ENCODE results near the gene MTCL1.

MTCL1 gene

DNA sequence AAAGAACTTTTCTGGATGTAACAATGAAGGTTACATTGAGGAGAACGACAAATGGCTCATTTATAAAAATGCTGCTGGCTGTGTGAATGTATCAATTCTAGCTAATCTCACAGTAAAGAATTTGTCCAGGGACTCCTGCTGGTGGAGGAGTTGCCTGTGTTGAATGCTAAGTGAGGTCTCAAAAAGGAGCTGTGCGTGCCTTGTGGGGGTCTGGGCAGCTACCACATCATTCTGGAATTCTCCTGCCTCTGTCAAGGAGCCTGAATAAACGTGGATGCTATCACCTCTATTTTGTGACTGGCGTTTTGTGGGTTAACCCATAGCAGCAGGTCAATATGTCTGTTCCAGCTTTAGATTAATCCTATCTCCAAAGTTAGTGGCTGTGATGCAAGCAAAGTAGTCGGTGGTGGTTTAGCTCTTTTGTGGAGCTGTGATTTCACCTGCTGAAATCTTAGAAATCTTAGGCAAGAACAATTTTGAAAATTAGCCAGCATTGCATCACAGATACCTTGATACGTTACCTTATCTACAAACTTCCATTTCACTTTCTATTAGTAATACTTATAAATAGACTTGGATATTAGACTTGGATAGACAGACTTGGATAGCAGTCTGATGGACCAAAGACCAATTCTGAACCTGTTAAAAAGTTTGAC lies 96.8 kb downstream of the MTCL1 start:
- no peaks in the 10 kb centered on the region for H3K9me3 ChIP-seq (ENCODE audit: control insufficient read depth in 2 of 2, low read length in 2 of 2)
- H3K27me3 ChIP-seq (ENCODE audit: control insufficient read depth in 1 of 2, insufficient read depth in 2 of 2, low read length in 2 of 2): no peaks in the 10 kb centered on the region
- peak overlapping the region in 1 of 2 donors; percentile 47 for H3K9ac ChIP-seq (ENCODE audit: low read length in 2 of 2)
- H3K4me3 ChIP-seq (ENCODE audit: low read length in 2 of 2): no peak overlapping the region
- H3K36me3 ChIP-seq (ENCODE audit: control insufficient read depth in 2 of 2, insufficient read depth in 2 of 2, low read length in 2 of 2): peaks cover 5 to 16% of the 10 kb centered on the region in 2 donors
- peaks cover 48% of the 10 kb centered on the region for H3K4me1 ChIP-seq (ENCODE audit: control insufficient read depth, insufficient read depth, low read length)
- H3K27ac ChIP-seq (ENCODE audit: low read length): peak overlapping the region; percentile 93

DNA sequence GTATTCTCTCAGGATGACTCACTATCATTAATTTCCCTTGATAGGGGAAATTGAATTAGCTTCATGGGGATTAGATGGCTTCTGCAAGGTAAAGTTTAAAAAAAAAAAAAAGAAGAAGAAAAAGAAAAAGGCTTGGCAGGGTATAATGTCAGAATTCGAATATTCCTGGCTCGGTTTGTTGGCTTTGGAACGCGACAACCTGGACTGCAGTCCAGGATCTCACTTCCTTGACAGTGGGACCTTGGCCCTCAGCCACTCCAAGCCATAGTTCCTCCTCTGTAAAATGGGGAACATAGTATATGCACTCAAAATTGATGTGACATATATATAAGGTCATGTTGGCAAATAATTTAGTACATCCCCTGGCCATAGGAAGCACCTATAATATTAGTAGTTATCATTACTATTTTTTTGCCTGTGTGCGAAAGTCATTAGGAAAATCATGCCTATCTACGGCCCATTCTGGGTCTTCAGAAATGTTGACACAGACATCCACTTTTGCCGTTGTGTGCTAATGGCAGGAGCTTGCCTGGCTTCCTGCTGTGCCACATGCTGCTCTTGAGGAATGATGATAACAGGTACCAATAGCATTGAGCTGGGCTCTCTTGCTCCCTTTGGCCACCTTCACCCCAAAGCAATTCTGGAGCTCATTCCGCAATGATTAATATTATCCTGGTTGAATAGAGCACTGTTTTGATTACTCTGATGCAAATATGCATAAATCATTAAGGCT lies 97.9 kb downstream of the MTCL1 start:
- Histone ChIP-seq H3K4me3 (ENCODE audit: low read length in 2 of 2) (no peak overlapping the region), H3K4me1 (ENCODE audit: control insufficient read depth, insufficient read depth, low read length) (peaks cover 42% of the 10 kb centered on the region), H3K36me3 (ENCODE audit: control insufficient read depth in 2 of 2, insufficient read depth in 2 of 2, low read length in 2 of 2) (peaks cover 11% of the 10 kb centered on the region in 2 donors), H3K27ac (ENCODE audit: low read length) (no peak overlapping the region), H3K27me3 (ENCODE audit: control insufficient read depth in 1 of 2, insufficient read depth in 2 of 2, low read length in 2 of 2) (no peaks in the 10 kb centered on the region), H3K9ac (ENCODE audit: low read length in 2 of 2) (no peak overlapping the region), H3K9me3 (ENCODE audit: control insufficient read depth in 2 of 2, low read length in 2 of 2) (no peaks in the 10 kb centered on the region)

GRCh38 chr18:8803957-8804356 lies 98.6 kb downstream of the MTCL1 start:
- no peak overlapping the region for H3K4me3 ChIP-seq (ENCODE audit: low read length in 2 of 2)
- peaks cover 10 to 11% of the 10 kb centered on the region in 2 donors for H3K36me3 ChIP-seq (ENCODE audit: control insufficient read depth in 2 of 2, insufficient read depth in 2 of 2, low read length in 2 of 2)
- H3K27me3 ChIP-seq (ENCODE audit: control insufficient read depth in 1 of 2, insufficient read depth in 2 of 2, low read length in 2 of 2): no peaks in the 10 kb centered on the region
- H3K9me3 ChIP-seq (ENCODE audit: control insufficient read depth in 2 of 2, low read length in 2 of 2): no peaks in the 10 kb centered on the region
- H3K27ac ChIP-seq (ENCODE audit: low read length): no peak overlapping the region
- peaks cover 35% of the 10 kb centered on the region for H3K4me1 ChIP-seq (ENCODE audit: control insufficient read depth, insufficient read depth, low read length)
- no peak overlapping the region for H3K9ac ChIP-seq (ENCODE audit: low read length in 2 of 2)

- Histone ChIP-seq H3K4me3 (ENCODE audit: low read length in 2 of 2) (no peak overlapping the region), H3K4me1 (ENCODE audit: control insufficient read depth, insufficient read depth, low read length) (peaks cover 20% of the 10 kb centered on the region), H3K27me3 (ENCODE audit: control insufficient read depth in 1 of 2, insufficient read depth in 2 of 2, low read length in 2 of 2) (no peaks in the 10 kb centered on the region), H3K9me3 (ENCODE audit: control insufficient read depth in 2 of 2, low read length in 2 of 2) (no peaks in the 10 kb centered on the region), H3K27ac (ENCODE audit: low read length) (no peak overlapping the region), H3K9ac (ENCODE audit: low read length in 2 of 2) (no peak overlapping the region), H3K36me3 (ENCODE audit: control insufficient read depth in 2 of 2, insufficient read depth in 2 of 2, low read length in 2 of 2) (peaks cover 22 to 25% of the 10 kb centered on the region in 2 donors)
Measured at GRCh38 chr18:8805552-8805951, 100.2 kb downstream of the MTCL1 start.

DNA sequence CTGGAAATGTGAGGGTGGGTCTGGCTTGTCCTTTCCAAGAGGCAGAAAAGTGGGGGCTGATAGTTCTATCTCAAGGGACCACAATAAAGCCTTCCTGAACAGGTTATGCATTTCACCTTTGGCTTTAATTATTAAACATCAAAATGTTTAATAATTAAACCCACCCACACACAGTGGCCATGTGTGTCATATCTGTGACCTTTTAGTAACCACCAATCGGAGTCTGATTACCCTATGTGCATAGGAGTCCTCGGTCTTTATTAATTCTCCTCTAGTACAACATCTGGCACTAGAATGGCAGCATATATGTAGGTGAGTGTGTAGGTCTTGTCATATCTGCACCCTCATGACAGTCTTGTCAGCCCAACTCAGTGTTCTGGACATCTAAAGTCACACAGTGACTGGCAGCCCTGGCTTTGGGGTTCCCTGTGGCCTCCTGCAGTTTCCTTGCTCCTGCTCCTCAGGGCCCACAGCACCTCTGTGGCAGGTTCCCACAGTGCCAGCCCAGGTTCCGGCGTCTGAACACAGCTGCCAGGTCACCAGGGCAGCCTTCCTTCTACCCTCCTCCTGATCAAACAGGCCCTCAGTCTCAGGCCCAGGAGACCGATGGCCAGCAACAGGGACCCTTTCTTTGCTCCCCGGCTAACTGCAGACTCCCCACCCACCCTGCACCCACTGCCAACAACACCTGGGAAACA lies 100.9 kb downstream of the MTCL1 start:
- no peak overlapping the region for H3K4me3 ChIP-seq (ENCODE audit: low read length in 2 of 2)
- no peak overlapping the region for H3K27ac ChIP-seq (ENCODE audit: low read length)
- peaks cover 27 to 29% of the 10 kb centered on the region in 2 donors for H3K36me3 ChIP-seq (ENCODE audit: control insufficient read depth in 2 of 2, insufficient read depth in 2 of 2, low read length in 2 of 2)
- H3K9ac ChIP-seq (ENCODE audit: low read length in 2 of 2): no peak overlapping the region
- H3K27me3 ChIP-seq (ENCODE audit: control insufficient read depth in 1 of 2, insufficient read depth in 2 of 2, low read length in 2 of 2): no peaks in the 10 kb centered on the region
- H3K9me3 ChIP-seq (ENCODE audit: control insufficient read depth in 2 of 2, low read length in 2 of 2): no peaks in the 10 kb centered on the region
- peaks cover 14% of the 10 kb centered on the region for H3K4me1 ChIP-seq (ENCODE audit: control insufficient read depth, insufficient read depth, low read length)

DNA sequence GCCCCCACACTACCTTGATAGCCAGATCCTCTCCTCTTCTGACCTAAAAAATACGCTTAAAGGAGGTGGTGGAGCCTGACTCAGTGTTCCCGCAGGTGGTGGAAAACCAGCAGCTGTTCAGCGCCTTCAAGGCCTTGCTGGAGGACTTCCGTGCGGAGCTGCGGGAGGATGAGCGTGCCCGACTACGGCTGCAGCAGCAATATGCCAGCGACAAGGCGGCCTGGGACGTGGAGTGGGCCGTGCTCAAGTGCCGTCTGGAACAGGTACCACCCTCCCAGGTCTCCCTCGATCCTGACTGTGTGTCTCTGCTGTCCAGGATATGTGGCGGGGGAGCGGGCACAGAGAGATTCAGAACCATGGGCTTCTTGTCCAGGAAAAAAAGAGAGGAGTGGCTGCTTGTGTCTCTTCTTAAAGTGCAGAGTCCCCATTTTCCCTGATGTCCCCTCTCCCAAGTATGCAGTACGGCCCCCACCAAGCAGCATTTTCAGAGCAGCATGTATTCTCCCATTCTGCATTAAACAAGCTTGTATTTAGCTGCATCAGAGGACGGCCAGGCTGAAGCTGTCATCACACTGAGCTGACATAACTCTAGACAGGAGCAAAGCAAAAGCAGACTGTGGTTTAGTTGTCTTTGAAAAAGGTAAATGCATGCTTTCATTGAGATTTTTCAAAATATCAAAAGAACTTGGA lies 101.6 kb downstream of the MTCL1 start:
- H3K9ac ChIP-seq (ENCODE audit: low read length in 2 of 2): no peak overlapping the region
- H3K27ac ChIP-seq (ENCODE audit: low read length): peak overlapping the region; percentile 24
- H3K27me3 ChIP-seq (ENCODE audit: control insufficient read depth in 1 of 2, insufficient read depth in 2 of 2, low read length in 2 of 2): no peaks in the 10 kb centered on the region
- H3K4me3 ChIP-seq (ENCODE audit: low read length in 2 of 2): no peak overlapping the region
- peaks cover 7% of the 10 kb centered on the region for H3K4me1 ChIP-seq (ENCODE audit: control insufficient read depth, insufficient read depth, low read length)
- no peaks in the 10 kb centered on the region for H3K9me3 ChIP-seq (ENCODE audit: control insufficient read depth in 2 of 2, low read length in 2 of 2)
- peaks cover 27 to 29% of the 10 kb centered on the region in 2 donors for H3K36me3 ChIP-seq (ENCODE audit: control insufficient read depth in 2 of 2, insufficient read depth in 2 of 2, low read length in 2 of 2)

- no peaks in the 10 kb centered on the region for H3K9me3 ChIP-seq (ENCODE audit: control insufficient read depth in 2 of 2, low read length in 2 of 2)
- peaks cover 28 to 32% of the 10 kb centered on the region in 2 donors for H3K36me3 ChIP-seq (ENCODE audit: control insufficient read depth in 2 of 2, insufficient read depth in 2 of 2, low read length in 2 of 2)
- no peak overlapping the region for H3K9ac ChIP-seq (ENCODE audit: low read length in 2 of 2)
- peak overlapping the region; percentile 24 for H3K27ac ChIP-seq (ENCODE audit: low read length)
- H3K27me3 ChIP-seq (ENCODE audit: control insufficient read depth in 1 of 2, insufficient read depth in 2 of 2, low read length in 2 of 2): no peaks in the 10 kb centered on the region
- H3K4me3 ChIP-seq (ENCODE audit: low read length in 2 of 2): no peak overlapping the region
- peaks cover 6% of the 10 kb centered on the region for H3K4me1 ChIP-seq (ENCODE audit: control insufficient read depth, insufficient read depth, low read length)
Measured at GRCh38 chr18:8807488-8807805, 102.1 kb downstream of the MTCL1 start.

- Histone ChIP-seq H3K36me3 (ENCODE audit: control insufficient read depth in 2 of 2, insufficient read depth in 2 of 2, low read length in 2 of 2) (peaks cover 33 to 35% of the 10 kb centered on the region in 2 donors), H3K9ac (ENCODE audit: low read length in 2 of 2) (no peak overlapping the region), H3K4me3 (ENCODE audit: low read length in 2 of 2) (no peak overlapping the region), H3K9me3 (ENCODE audit: control insufficient read depth in 2 of 2, low read length in 2 of 2) (no peaks in the 10 kb centered on the region), H3K4me1 (ENCODE audit: control insufficient read depth, insufficient read depth, low read length) (peaks cover 6% of the 10 kb centered on the region), H3K27me3 (ENCODE audit: control insufficient read depth in 1 of 2, insufficient read depth in 2 of 2, low read length in 2 of 2) (no peaks in the 10 kb centered on the region), H3K27ac (ENCODE audit: low read length) (no peak overlapping the region)
Measured at GRCh38 chr18:8808001-8808400, 102.6 kb downstream of the MTCL1 start.

DNA sequence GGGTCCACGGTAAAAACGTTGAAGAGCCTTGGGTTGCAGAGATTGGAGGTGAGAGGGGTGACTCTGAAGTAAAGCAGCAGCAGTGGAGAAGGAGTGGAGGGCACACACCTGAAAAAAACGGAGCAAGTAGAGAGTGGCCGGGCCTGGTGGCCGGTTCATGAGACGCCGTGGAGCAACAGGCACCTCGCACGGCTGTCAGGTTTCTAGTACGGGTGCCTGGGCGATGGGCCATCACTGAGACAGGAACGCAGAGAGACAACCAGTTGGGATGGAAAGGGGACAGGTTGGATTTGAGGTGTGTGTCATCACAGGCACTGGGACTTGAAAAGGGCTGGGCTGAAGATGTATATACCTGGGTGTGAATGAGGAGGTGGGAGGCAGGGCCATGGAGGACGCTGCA lies 104.2 kb downstream of the MTCL1 start:
- no peaks in the 10 kb centered on the region for H3K27me3 ChIP-seq (ENCODE audit: control insufficient read depth in 1 of 2, insufficient read depth in 2 of 2, low read length in 2 of 2)
- no peak overlapping the region for H3K27ac ChIP-seq (ENCODE audit: low read length)
- H3K4me3 ChIP-seq (ENCODE audit: low read length in 2 of 2): no peak overlapping the region
- H3K4me1 ChIP-seq (ENCODE audit: control insufficient read depth, insufficient read depth, low read length): peaks cover 6% of the 10 kb centered on the region
- no peak overlapping the region for H3K9ac ChIP-seq (ENCODE audit: low read length in 2 of 2)
- no peaks in the 10 kb centered on the region for H3K9me3 ChIP-seq (ENCODE audit: control insufficient read depth in 2 of 2, low read length in 2 of 2)
- peaks cover 40 to 42% of the 10 kb centered on the region in 2 donors for H3K36me3 ChIP-seq (ENCODE audit: control insufficient read depth in 2 of 2, insufficient read depth in 2 of 2, low read length in 2 of 2)

GRCh38 chr18:8810157-8810556 lies 104.8 kb downstream of the MTCL1 start:
- H3K27ac ChIP-seq (ENCODE audit: low read length): peak overlapping the region; percentile 6
- peaks cover 40 to 43% of the 10 kb centered on the region in 2 donors for H3K36me3 ChIP-seq (ENCODE audit: control insufficient read depth in 2 of 2, insufficient read depth in 2 of 2, low read length in 2 of 2)

More at GRCh38 chr18:8810157-8810556, 104.8 kb downstream of the MTCL1 start:
- H3K4me1 ChIP-seq (ENCODE audit: control insufficient read depth, insufficient read depth, low read length): peaks cover 6% of the 10 kb centered on the region
- no peaks in the 10 kb centered on the region for H3K9me3 ChIP-seq (ENCODE audit: control insufficient read depth in 2 of 2, low read length in 2 of 2)
- no peak overlapping the region for H3K9ac ChIP-seq (ENCODE audit: low read length in 2 of 2)
- H3K4me3 ChIP-seq (ENCODE audit: low read length in 2 of 2): no peak overlapping the region
- H3K27me3 ChIP-seq (ENCODE audit: control insufficient read depth in 1 of 2, insufficient read depth in 2 of 2, low read length in 2 of 2): no peaks in the 10 kb centered on the region
